ENCODE measurements around the gene SHISA4.

DNA sequence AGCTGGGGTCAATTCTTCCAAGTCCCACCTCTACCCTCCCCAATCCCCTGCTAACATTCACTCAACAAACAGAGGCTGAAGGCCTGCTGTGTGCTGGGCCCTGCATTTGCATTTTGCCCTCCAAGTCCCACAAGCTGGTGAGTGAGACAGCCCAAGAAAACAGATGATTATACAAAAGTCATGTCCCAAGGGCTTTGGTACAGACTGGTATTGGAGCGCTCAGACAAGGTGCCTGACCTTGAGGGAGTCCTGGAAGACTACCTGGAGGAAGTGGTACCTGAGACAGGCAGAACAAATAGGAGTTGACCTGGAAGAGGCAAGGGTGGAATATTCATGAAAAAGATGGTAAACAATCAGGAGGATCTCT, 53.4 kb downstream of the SHISA4 start:
- TF ChIP-seq ETV6 (CRISPR knock-in tag; IDR thresholded peaks at IDR 0.05), result no peak
- no peak for TF ChIP-seq ZNF396 (CRISPR knock-in tag; IDR thresholded peaks at IDR 0.05; ENCODE audit: borderline replicate concordance)
- TF ChIP-seq CTCF (IDR thresholded peaks at IDR 0.05), result no peak
- TF ChIP-seq MAX (CRISPR knock-in tag; IDR thresholded peaks at IDR 0.05), result no peak
- TF ChIP-seq, protein P1, sequence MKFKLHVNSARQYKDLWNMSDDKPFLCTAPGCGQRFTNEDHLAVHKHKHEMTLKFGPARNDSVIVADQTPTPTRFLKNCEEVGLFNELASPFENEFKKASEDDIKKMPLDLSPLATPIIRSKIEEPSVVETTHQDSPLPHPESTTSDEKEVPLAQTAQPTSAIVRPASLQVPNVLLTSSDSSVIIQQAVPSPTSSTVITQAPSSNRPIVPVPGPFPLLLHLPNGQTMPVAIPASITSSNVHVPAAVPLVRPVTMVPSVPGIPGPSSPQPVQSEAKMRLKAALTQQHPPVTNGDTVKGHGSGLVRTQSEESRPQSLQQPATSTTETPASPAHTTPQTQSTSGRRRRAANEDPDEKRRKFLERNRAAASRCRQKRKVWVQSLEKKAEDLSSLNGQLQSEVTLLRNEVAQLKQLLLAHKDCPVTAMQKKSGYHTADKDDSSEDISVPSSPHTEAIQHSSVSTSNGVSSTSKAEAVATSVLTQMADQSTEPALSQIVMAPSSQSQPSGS (CRISPR knock-in tag; IDR thresholded peaks at IDR 0.05; ENCODE audit: borderline replicate concordance, low read depth), result no peak
- TF ChIP-seq, protein P2, sequence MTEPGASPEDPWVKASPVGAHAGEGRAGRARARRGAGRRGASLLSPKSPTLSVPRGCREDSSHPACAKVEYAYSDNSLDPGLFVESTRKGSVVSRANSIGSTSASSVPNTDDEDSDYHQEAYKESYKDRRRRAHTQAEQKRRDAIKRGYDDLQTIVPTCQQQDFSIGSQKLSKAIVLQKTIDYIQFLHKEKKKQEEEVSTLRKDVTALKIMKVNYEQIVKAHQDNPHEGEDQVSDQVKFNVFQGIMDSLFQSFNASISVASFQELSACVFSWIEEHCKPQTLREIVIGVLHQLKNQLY (CRISPR knock-in tag; IDR thresholded peaks at IDR 0.05), result no peak
- no peak for TF ChIP-seq AFF4 (CRISPR knock-in tag; IDR thresholded peaks at IDR 0.05; ENCODE audit: borderline replicate concordance)
- TF ChIP-seq, protein P3, sequence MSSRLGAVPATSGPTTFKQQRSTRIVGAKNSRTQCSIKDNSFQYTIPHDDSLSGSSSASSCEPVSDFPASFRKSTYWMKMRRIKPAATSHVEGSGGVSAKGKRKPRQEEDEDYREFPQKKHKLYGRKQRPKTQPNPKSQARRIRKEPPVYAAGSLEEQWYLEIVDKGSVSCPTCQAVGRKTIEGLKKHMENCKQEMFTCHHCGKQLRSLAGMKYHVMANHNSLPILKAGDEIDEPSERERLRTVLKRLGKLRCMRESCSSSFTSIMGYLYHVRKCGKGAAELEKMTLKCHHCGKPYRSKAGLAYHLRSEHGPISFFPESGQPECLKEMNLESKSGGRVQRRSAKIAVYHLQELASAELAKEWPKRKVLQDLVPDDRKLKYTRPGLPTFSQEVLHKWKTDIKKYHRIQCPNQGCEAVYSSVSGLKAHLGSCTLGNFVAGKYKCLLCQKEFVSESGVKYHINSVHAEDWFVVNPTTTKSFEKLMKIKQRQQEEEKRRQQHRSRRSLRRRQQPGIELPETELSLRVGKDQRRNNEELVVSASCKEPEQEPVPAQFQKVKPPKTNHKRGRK (CRISPR knock-in tag; IDR thresholded peaks at IDR 0.05; ENCODE audit: borderline replicate concordance), result no peak
